Endothelial cell of umbilical vein (primary cell): ENCODE results near the gene DLEC1. TPM values are rescaled to one million over a fixed set of nuclear protein-coding genes. Genes with fewer than 3 reads are reported as not detected.

ENCODE experiments used
- BruUV-seq: library from RNA; stranded (reverse); fragments of 400-500 nt; replicated peaks from 2 replicates; lab custom pipeline; 2021; lab: Mats Ljungman, UMichigan
- CTCF ChIA-PET: fragments of 300-600, 350-600 bp; sonication (Branson Sonifier 250); formaldehyde crosslinking; loops from one replicate; lab custom pipeline; 2021; ENCODE audit warnings: antibody characterized with exemption, inconsistent platforms; lab: Charles Lee
- POLR2A ChIA-PET: fragments of 300-600, 350-600 bp; sonication (Branson Sonifier 250); formaldehyde crosslinking; loops from one replicate; lab custom pipeline; 2021; ENCODE audit warnings: antibody characterized with exemption, inconsistent platforms; lab: Charles Lee
- DNase-seq: peaks from one replicate; pipeline ENCODE4 v3.0.0-alpha.2; 2011; ENCODE audit warnings: low read depth, low spot score
- FAIRE-seq: peaks from 2 replicates; lab custom pipeline; 2011; peaks lifted over from hg19 to GRCh38; lab: Jason Lieb, UNC
- H2AFZ ChIP-seq: 2 replicates; pipeline ENCODE4 v1.6.0; 2012; ENCODE audit warnings: low read depth, low read length, control low read depth, inconsistent platforms
- H3K27ac ChIP-seq: 2 replicates; pipeline ENCODE4 v1.5.1; 2011; ENCODE audit warnings: low read depth, mild to moderate bottlenecking, control low read depth, low read length, moderate library complexity; ENCODE audit not compliant: insufficient read depth
- H3K27me3 ChIP-seq, 2 experiments: 2 replicates each; pipeline versions ENCODE4 v1.6.0 to v1.6.1; 2011; ENCODE audit warnings: low read length in 2 of 2, mixed read lengths in 1 of 2; ENCODE audit not compliant: control insufficient read depth in 2 of 2, insufficient read depth in 2 of 2
- H3K36me3 ChIP-seq, 2 experiments: 2 replicates in 1 of 2; 3 replicates in 1 of 2; pipeline ENCODE4 v1.5.1; 2011; ENCODE audit warnings: low read length in 2 of 2, mild to moderate bottlenecking in 1 of 2, moderate library complexity in 1 of 2; ENCODE audit not compliant: control insufficient read depth in 2 of 2, insufficient read depth in 2 of 2; ENCODE audit errors: extremely low read depth in 1 of 2
- H3K4me1 ChIP-seq: 3 replicates; pipeline ENCODE4 v1.5.1; 2011; ENCODE audit warnings: mild to moderate bottlenecking, low read length; ENCODE audit not compliant: control insufficient read depth, insufficient read depth; ENCODE audit errors: extremely low read depth
- H3K4me2 ChIP-seq: 2 replicates; pipeline ENCODE4 v1.6.1; 2011; ENCODE audit warnings: low read length, control low read depth, mixed read lengths; ENCODE audit not compliant: insufficient read depth
- H3K4me3 ChIP-seq, 3 experiments: fragments of 200-600 bp in 1 of 3; sonication (generic), shearing (Covaris generic) in 1 of 3; replicated peaks in 1 of 3; 2 replicates each; pipeline ENCODE4 v1.5.1; 2011 to 2016; ENCODE audit warnings: control low read depth in 3 of 3, low read length in 3 of 3, mild to moderate bottlenecking in 2 of 3, inconsistent platforms in 1 of 3, low read depth in 1 of 3, moderate library complexity in 1 of 3; ENCODE audit not compliant: insufficient read depth in 1 of 3
- H3K79me2 ChIP-seq: 2 replicates; pipeline ENCODE4 v1.6.0; 2012; ENCODE audit warnings: low read length, inconsistent platforms; ENCODE audit not compliant: control insufficient read depth, insufficient read depth
- H3K9ac ChIP-seq: replicated peaks from 2 replicates; pipeline ENCODE3; 2011; ENCODE audit warnings: low read length, control low read depth; ENCODE audit not compliant: insufficient read depth; ENCODE audit errors: extremely low read depth
- H3K9me1 ChIP-seq: replicated peaks from 3 replicates; pipeline ENCODE4 v1.6.0; 2011; ENCODE audit warnings: mild to moderate bottlenecking, low read length; ENCODE audit not compliant: control insufficient read depth, insufficient read depth; ENCODE audit errors: extremely low read depth
- H3K9me3 ChIP-seq: replicated peaks from 2 replicates; pipeline ENCODE4 v1.5.1; 2012; ENCODE audit warnings: low read length, inconsistent platforms; ENCODE audit not compliant: control insufficient read depth, insufficient read depth
- H4K20me1 ChIP-seq: replicated peaks from 2 replicates; pipeline ENCODE3; 2011; ENCODE audit warnings: mild to moderate bottlenecking, low read length; ENCODE audit not compliant: control insufficient read depth, insufficient read depth; ENCODE audit errors: extremely low read depth
- EZH2 ChIP-seq: IDR thresholded peaks from 2 replicates; pipeline ENCODE4 v1.6.1; 2012; ENCODE audit warnings: borderline replicate concordance, low read depth, mild to moderate bottlenecking, moderate library complexity, low read length, inconsistent platforms; ENCODE audit not compliant: severe bottlenecking
- FOS ChIP-seq: IDR thresholded peaks from 2 replicates; pipeline ENCODE4 v1.6.1; 2011; ENCODE audit warnings: mild to moderate bottlenecking, low read length, moderate library complexity, borderline replicate concordance; ENCODE audit not compliant: insufficient read depth
- GATA2 ChIP-seq: IDR thresholded peaks from 2 replicates; pipeline ENCODE4 v1.7.0; 2011; ENCODE audit warnings: low read depth, mild to moderate bottlenecking, moderate library complexity, mixed read lengths, low read length; ENCODE audit not compliant: insufficient read length, insufficient read depth
- JUN ChIP-seq: IDR thresholded peaks from 2 replicates; pipeline ENCODE4 v1.6.1; 2011; ENCODE audit warnings: borderline replicate concordance, low read depth; ENCODE audit not compliant: insufficient read length, insufficient read depth
- POLR2A ChIP-seq: IDR thresholded peaks from 2 replicates; pipeline ENCODE4 v1.6.1; 2012; ENCODE audit warnings: low read depth, mild to moderate bottlenecking, control low read depth, low read length
- POLR2AphosphoS5 ChIP-seq: IDR thresholded peaks from 2 replicates; pipeline ENCODE4 v1.6.1; 2012; ENCODE audit warnings: low read depth, mild to moderate bottlenecking, control low read depth, low read length, moderate library complexity; ENCODE audit not compliant: insufficient read depth
- dilution Hi-C: fragments of 300-500 bp; cut with MboI; formaldehyde crosslinking; loops from one replicate; pipeline ENCODE4 v1.15.0; 2019; ENCODE audit warnings: low sequenced_read_pairs; ENCODE audit not compliant: extremely low pct_ligation_motif_present
- intact Hi-C: fragments of 100-400 bp; cut with micrococcal nuclease; formaldehyde crosslinking; loops from one replicate; pipeline ENCODE4 v1.10.0; 2022
- polyA plus RNA-seq, 4 experiments: library from polyadenylated mRNA; depleted of rRNA in 3 of 4; stranded (reverse) in 3 of 4; unstranded in 1 of 4; fragments of >200 nt; gene quantifications; 2 replicates each; pipeline versions ENCODE4 v1.2.1 to v1.2.3, GENCODE V29; 2011 to 2012; ENCODE audit warnings: missing spikeins in 1 of 4
- total RNA-seq: library from RNA; stranded (reverse); gene quantifications from 2 replicates; pipeline ENCODE4 v1.2.3, GENCODE V29; 2021
- TF ChIP-seq, protein P1 (sequence below), 2 donors: IDR thresholded peaks; 1 replicate in 1 of 2; 2 replicates in 1 of 2; pipeline ENCODE4 v1.5.1; 2011; ENCODE audit warnings: low read length in 2 of 2, mild to moderate bottlenecking in 2 of 2, moderate library complexity in 2 of 2, control low read depth in 1 of 2, inconsistent platforms in 1 of 2, low read depth in 1 of 2; ENCODE audit not compliant: insufficient read depth in 1 of 2; ENCODE audit errors: extremely low read depth in 1 of 2
- TF ChIP-seq, protein P2 (sequence below): IDR thresholded peaks from 2 replicates; pipeline ENCODE4 v1.6.1; 2011; ENCODE audit not compliant: insufficient read depth, insufficient read length

The DLEC1 gene
- total and polyA plus RNA-seq, 2 donors (not counting 3 experiments of a cell fraction or from before 2014, with no cell fraction given), result not detected

GRCh38 chr3:38125305-38126120, 86.5 kb downstream of the DLEC1 start:
- ChIA-PET POLR2A (no interaction called here), CTCF (no interaction called here)
- Histone ChIP-seq H4K20me1 (no peaks in the 10 kb centered on the region), H3K79me2 (no peaks in the 10 kb centered on the region), H2AFZ (no peak overlapping the region), H3K36me3 (peaks cover 20 to 47% of the 10 kb centered on the region in 2 experiments), H3K9me3 (no peaks in the 10 kb centered on the region), H3K4me2 (no peak overlapping the region), H3K4me3 (no peak overlapping the region), H3K4me1 (no peaks in the 10 kb centered on the region), H3K9ac (no peak overlapping the region), H3K9me1 (no peaks in the 10 kb centered on the region), H3K27ac (no peak overlapping the region), H3K27me3 (no peaks in the 10 kb centered on the region)
- intact Hi-C loops, result no loop called here
- no TSS peak for BruUV-seq
- no peak for TF ChIP-seq POLR2A
- TF ChIP-seq, protein P1, sequence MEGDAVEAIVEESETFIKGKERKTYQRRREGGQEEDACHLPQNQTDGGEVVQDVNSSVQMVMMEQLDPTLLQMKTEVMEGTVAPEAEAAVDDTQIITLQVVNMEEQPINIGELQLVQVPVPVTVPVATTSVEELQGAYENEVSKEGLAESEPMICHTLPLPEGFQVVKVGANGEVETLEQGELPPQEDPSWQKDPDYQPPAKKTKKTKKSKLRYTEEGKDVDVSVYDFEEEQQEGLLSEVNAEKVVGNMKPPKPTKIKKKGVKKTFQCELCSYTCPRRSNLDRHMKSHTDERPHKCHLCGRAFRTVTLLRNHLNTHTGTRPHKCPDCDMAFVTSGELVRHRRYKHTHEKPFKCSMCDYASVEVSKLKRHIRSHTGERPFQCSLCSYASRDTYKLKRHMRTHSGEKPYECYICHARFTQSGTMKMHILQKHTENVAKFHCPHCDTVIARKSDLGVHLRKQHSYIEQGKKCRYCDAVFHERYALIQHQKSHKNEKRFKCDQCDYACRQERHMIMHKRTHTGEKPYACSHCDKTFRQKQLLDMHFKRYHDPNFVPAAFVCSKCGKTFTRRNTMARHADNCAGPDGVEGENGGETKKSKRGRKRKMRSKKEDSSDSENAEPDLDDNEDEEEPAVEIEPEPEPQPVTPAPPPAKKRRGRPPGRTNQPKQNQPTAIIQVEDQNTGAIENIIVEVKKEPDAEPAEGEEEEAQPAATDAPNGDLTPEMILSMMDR (IDR thresholded peaks at IDR 0.05; ENCODE audit: extremely low read depth in 1 of 2, insufficient read depth in 1 of 2, low read depth in 1 of 2, low read length in 2 of 2), result no peak
- no peak for TF ChIP-seq FOS
- FAIRE-seq (no peak), DNase-seq (no peak)
- dilution Hi-C loops, result no loop called here

DNA sequence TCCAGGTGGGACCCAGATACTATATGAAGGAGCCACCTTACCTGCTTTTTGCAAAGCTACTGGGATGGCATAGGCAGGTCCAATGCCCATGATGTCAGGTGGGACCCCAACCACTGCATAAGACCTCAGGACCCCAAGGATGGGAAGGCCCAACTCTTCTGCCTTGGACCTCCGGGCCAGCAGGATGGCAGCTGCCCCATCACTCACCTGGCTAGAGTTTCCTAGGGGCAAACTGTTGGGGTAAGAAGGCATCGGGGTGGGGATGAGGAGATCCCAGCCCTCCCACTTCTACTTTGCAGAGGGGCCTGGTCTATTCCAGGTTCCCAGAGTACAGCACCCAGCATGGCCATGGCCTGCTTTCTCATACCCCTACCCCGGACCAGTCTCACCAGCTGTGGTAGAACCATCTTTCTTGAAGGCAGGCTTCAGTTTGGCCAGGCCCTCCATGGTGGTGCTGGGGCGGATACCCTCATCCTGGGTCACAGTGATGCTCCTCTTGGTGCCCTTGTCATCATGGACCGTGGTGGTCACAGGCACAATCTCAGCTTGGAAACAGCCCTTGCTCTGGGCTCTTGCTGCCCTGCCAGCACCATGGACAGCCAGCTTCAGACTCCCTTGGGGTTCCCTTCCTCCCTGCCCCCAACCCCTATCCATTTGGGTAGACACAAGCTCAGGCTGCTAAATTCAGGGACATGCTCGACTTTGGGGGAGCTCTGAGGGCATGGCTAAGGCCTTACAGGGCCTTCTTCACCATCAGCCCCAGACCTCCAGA, 87.3 kb downstream of the DLEC1 start:
- no peak overlapping the region for H3K4me2 ChIP-seq
- H4K20me1 ChIP-seq, result no peaks in the 10 kb centered on the region
- TF ChIP-seq POLR2AphosphoS5 (no peak), POLR2A (no peak), JUN (no peak), EZH2 (no peak), FOS (no peak), GATA2 (no peak)
- TF ChIP-seq, protein P2, sequence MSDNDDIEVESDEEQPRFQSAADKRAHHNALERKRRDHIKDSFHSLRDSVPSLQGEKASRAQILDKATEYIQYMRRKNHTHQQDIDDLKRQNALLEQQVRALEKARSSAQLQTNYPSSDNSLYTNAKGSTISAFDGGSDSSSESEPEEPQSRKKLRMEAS, result no peak
- no peaks in the 10 kb centered on the region for H3K9me3 ChIP-seq
- BruUV-seq, result no TSS peak
- H3K9me1 ChIP-seq, result no peaks in the 10 kb centered on the region
- no peaks in the 10 kb centered on the region for H3K79me2 ChIP-seq
- H3K27ac ChIP-seq, result no peak overlapping the region
- H3K36me3 ChIP-seq, result peaks cover 20 to 52% of the 10 kb centered on the region in 2 experiments
- H3K9ac ChIP-seq, result no peak overlapping the region
- DNase-seq (no peak), FAIRE-seq (no peak)
- no peaks in the 10 kb centered on the region for H3K27me3 ChIP-seq
- H2AFZ ChIP-seq, result no peak overlapping the region
- intact Hi-C loops (no loop called here), dilution Hi-C loops (no loop called here)
- ChIA-PET POLR2A (no interaction called here), CTCF (no interaction called here)
- H3K4me1 ChIP-seq, result no peaks in the 10 kb centered on the region
- H3K4me3 ChIP-seq, result no peak overlapping the region
